ENCODE measurements around the gene RXRG.

DNA sequence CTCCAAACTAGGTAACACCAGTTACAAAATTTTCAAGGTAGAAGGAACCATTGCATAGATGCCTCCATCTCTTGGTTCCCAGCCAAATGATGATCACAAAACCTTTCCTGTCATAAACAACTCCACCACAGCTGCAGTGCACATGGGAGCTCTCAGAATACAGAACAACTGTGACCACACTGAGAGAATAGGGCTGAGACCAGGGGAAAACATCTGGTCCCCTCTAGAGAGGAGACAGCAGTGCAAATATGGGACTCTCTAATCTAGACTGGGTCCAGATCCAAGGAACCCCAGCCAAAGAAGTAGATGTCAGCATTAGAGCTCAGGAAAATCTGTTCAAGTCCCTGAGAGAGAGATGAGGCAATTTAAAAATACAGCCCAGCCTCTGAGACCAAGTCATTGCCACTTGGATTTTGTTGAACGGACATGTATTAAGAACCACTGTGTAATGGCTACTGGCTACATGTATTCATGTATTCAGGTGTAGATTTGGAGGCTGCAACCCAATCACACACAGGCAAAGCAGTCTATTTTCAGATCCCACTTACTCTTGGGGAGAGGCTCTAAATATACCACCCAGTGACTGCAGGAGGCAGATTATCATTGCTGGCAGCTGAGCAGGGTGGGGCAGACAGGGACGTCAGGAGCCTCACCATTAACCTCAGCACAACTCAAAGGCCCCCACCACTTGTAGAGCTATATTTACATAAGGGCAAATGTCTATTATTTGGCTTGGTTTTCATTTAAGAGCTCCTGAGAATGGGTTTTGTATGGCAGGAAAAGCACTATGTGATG, 7.6 kb upstream of the RXRG start:
- TF ChIP-seq, protein P1, sequence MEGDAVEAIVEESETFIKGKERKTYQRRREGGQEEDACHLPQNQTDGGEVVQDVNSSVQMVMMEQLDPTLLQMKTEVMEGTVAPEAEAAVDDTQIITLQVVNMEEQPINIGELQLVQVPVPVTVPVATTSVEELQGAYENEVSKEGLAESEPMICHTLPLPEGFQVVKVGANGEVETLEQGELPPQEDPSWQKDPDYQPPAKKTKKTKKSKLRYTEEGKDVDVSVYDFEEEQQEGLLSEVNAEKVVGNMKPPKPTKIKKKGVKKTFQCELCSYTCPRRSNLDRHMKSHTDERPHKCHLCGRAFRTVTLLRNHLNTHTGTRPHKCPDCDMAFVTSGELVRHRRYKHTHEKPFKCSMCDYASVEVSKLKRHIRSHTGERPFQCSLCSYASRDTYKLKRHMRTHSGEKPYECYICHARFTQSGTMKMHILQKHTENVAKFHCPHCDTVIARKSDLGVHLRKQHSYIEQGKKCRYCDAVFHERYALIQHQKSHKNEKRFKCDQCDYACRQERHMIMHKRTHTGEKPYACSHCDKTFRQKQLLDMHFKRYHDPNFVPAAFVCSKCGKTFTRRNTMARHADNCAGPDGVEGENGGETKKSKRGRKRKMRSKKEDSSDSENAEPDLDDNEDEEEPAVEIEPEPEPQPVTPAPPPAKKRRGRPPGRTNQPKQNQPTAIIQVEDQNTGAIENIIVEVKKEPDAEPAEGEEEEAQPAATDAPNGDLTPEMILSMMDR (conservative IDR thresholded peaks at IDR 0.05; ENCODE audit: low read depth, low read length): no peak
- TF ChIP-seq EZH2 (IDR thresholded peaks at IDR 0.05; ENCODE audit: borderline replicate concordance, low read depth, low read length, poor library complexity, severe bottlenecking): no peak

Measured in A673 (cell line).